Thyroid gland (tissue), 4 donors: ENCODE results near the gene PPARG.

Experiments used
- CTCF ChIP-seq, 6 experiments: fragments of 200-600 bp in 3 of 6; fragments of 450-650 bp in 3 of 6; sonication (generic) in 3 of 6; IDR thresholded peaks; one replicate each; pipeline ENCODE4 v1.5.1; 2016 to 2019; ENCODE audit warnings: antibody characterized with exemption in 6 of 6, mild to moderate bottlenecking in 2 of 6, inconsistent platforms in 1 of 6, moderate library complexity in 1 of 6
- POLR2A ChIP-seq, 2 donors: fragments of 450-650 bp; IDR thresholded peaks; one replicate each; pipeline ENCODE4 v1.6.1; 2017; ENCODE audit warnings: antibody characterized with exemption in 2 of 2, mild to moderate bottlenecking in 2 of 2, moderate library complexity in 1 of 2

- TF ChIP-seq POLR2A (IDR thresholded peaks at IDR 0.05) (no peak), CTCF (IDR thresholded peaks at IDR 0.05) (no peak)
These were observed 51.6 kb downstream of the PPARG start for GRCh38 chr3:12340506-12340905.
